Activated gamma-delta T cell treated with Interleukin-2 at 50 U/mL for 16 hours (primary cell): Measurements from ENCODE around the gene GOLGA3.

Source experiments
- DNase-seq: peaks from one replicate; pipeline ENCODE4 v3.0.0-alpha.2; 2020

GOLGA3 gene

DNA sequence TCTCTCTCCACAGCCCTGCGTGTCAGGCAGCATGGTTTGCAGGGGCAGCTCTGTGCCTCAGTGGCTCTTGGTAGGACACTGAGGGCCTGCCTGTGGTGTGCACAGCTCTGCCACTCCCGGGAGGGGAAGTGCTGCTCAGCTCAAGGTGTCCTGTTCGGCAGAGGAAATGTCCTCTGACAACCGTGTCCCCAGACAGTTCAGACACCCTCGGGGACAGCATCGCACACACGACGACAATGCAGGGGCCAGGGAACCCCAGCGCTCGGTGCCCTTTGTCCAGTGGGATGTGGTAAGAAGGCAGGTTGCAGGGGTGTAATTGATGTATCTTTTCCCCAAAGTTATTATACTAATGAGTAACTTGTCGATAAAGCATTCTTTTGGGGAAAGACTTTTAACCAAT is 81.3 kb downstream of the GOLGA3 start:
- DNase-seq, result no peak

DNA sequence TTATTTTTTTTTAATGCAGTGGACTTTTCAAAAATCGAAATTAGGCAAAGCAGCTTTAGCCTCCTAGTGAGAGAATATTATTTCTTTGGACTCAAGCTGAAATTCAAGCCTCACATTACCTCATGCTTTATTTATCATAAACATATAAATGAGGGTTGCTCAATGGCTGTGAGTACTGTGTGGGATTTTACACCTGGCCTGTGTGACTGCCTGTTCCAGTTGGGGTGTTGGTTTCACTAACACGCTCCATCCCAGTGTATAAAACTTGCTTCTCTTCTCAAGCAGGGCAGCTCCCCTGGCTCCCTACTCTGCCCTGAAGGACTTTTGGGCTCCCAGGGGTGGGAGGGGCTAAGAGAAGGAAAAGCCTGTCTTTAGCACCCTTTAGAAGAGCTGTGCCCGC is 82.1 kb downstream of the GOLGA3 start:
- DNase-seq, result no peak

DNA sequence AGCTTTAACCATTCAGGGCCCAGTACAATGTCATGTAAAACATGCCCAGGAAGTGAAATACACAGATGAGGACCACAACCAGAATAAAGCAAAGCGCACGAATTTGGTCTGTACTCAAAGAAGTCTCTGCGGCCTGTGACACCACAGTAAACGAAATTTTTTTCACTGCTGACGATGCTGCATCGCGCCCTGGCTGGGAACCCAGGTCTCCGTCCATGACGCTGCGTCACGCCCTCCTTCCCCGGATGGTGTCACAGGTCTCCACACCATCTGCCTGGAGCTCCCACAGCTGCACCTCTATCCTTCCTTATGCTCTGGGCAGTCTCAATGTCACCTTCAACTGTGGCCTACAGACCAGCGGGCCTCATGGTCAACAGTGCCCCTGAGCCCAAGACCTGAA is 84.8 kb downstream of the GOLGA3 start:
- DNase-seq, result no peak

DNA sequence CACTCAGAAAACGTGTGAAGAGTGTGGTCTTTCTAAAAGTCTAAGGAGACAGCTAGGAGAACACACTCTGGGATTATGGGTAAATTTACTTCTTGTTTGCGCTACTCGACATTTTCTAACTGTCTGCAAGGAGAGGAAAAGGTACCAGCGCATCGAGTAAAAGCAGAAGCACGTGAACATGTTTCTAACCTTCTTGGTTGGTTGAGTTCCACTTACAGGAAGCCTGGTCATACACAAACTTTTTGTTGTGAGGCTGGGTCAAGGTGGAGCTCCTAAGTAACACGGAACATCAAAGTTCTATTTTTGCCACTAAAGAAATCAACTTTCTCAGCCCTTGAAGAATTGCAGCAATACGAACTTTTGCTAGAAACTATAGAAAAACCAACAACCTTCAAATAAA is 87.0 kb downstream of the GOLGA3 start:
- no peak for DNase-seq

DNA sequence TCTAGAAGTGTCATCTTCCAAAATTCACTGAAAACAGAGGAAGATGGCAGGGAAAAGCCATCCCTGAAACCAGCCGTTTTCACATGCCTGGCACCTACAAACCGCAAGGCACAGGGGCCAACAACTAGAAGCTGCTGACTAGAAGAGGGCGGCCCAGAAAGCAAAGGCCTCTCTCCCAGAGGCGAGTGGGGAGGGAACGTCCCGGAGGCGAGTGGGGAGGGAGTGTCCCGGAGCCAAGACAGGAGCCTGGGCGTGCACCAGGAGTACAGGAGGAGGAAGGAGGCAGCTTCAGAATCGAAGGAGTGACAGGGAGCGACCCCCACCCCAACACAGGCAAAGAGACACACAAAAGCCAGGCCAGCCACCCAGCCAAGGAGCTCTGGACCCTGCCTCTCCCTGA is 88.0 kb downstream of the GOLGA3 start:
- no peak for DNase-seq

DNA sequence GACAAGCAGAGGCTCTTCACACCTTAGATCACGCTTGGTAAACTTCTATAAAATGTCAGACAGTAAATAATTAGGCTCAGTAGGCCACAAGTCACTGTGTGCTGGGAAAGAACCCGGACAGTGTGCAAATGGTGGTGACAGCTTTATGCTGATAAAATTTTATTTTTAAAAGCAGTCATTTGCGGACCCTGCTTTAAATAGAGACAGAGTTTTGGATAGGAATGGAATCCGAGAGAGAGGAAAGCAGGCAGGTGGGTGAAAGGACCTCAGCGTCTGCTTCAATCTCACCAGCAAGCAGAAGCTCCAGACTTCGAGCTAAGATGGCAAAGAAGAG is 88.4 kb downstream of the GOLGA3 start:
- no peak for DNase-seq

DNA sequence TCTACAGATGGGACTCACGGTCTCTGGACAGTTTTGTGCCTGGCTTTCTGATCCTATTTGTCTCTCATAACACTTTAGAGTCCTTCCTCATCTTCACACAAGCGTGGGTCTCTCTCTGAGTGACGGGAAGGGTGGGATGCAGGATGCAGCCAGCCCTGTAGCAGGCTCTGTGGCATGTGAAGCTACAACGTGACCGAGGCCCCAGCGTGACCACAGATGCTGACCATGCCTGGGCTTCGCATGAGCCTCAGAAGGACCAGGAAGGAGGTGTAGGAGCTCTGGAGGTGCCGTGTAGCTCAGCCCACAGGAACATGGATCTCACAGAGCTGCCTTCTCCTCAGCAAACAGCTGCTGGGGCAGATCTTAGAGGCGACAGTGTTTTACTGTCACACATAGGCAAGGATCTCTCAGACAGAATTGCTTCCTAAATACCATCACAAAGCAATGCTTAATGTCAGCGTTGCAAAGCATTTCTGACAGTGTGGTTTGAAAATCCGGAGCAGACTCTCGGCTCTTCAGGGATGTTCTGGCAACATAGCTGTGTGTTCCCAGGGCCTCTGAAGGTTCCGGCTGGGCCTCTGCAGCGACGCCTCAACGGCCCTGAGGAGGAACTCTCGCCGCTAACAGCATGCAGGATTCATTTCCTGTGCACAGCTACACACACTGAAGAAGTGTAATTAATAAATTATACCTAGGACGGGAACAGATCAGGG is 88.9 kb downstream of the GOLGA3 start:
- no peak for DNase-seq

DNA sequence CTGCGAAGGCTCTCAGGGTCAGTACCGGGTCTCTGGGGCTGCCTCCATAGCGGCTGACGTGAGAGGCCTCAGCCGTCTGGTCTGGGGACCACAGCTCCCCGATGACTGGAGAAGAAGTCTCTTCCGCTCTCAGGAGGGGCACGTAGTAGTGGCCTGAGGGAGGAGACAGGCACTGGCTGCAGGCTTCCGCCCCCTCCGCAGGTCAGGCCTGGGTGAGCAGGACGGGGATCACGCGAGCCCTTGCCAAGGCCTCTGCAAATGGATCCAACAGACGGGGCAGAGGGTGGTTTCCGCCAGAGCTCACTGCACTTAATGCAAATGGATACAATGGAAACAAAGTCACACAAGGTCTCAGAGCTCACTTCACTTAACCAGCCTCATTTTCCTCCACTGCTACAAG is 91.8 kb downstream of the GOLGA3 start:
- no peak for DNase-seq

DNA sequence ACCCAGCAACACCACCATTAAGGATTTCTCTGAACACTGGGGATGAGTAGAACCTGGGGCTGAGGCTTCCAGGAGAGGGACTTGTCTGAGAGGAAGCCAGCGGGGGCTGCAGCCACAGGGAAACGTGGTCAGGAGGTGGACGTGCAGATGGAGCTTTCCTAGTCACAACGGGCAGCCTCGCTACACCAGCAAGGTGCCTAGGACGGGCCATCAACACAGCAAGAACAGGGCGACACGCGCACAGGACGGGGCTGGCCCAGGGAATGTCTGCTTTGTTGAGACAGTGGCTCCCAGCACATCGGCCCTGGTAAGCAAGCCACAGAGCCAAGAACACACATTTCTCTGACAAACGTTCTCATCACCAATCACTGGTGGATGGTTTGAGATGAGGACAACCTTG is 92.3 kb downstream of the GOLGA3 start:
- no peak for DNase-seq

DNA sequence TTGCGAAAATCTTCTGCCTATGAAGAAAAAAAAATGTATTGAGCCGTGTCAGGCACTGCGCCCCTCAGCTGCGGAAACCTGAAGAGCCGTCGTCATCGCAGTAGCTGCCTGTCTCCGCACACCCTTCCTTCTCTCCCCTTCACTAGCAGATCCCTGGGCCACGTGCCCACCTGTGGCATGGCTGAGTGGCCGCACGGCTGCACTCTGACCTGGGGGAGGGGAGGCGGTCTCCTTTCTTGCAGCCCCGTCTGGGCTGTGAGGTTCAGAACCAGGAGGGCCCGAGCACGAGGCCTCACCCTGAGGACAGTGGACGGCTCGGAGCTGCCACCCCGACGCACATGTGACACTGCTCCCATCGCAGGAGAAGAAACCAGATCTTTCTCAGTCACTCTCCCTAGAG is 93.2 kb downstream of the GOLGA3 start:
- no peak for DNase-seq

DNA sequence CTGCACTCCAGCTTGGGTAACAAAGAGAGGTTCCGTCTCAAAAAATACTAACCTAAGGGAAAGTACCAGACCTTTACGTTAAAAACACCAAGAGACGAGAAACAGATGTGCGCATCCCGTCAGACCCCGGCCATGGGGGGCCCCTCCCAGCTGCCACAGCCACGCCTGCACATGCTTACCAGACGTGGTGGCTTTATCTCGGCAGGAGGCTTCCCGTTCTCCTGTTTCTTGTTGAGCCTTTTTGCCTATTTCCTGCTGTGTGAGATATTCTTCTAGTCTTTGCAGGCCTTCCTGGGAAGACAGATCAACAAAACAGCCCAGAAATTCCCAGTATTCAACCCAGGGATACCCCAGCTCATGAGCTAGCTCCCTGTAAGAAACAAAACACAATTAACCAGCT is 94.5 kb downstream of the GOLGA3 start:
- no peak for DNase-seq

DNA sequence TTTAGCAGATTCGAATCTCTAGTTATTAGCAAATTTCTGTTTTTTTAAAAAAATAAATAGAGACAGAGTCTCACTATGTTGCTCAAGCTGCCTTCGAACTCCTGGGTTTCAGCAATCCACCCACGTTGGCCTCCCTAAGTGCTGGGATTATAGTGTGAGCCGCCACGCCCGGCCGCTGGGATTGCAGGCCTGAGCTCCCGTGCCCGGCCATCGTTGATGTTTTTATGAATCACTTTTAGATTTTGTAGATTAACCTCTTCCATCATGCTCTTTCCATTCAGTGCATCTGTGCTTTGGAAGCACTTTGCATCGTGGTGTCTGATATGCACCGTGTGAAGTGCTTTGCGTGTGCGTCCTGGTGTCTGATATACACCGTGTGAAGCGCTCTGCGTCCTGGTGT is 97.1 kb downstream of the GOLGA3 start:
- no peak for DNase-seq

DNA sequence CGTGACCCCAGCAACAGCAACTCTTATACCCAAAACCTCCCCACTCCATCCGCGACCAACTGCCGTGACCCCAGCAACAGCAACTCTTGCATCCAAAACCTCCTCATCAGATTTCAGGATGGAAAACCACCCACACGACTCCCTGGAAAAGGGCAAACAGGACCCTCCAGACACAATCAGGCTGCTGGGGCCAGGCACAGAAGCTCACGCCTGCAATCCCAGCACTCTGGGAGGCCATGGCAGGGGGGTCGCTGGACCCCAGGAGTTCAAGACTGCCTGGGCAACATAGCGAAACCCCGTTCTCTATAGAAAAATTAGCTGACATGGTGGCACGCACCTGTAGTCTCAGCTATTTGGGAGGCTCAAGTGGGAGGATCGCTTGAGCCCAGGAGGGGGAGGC is 98.3 kb downstream of the GOLGA3 start:
- DNase-seq, result no peak

DNA sequence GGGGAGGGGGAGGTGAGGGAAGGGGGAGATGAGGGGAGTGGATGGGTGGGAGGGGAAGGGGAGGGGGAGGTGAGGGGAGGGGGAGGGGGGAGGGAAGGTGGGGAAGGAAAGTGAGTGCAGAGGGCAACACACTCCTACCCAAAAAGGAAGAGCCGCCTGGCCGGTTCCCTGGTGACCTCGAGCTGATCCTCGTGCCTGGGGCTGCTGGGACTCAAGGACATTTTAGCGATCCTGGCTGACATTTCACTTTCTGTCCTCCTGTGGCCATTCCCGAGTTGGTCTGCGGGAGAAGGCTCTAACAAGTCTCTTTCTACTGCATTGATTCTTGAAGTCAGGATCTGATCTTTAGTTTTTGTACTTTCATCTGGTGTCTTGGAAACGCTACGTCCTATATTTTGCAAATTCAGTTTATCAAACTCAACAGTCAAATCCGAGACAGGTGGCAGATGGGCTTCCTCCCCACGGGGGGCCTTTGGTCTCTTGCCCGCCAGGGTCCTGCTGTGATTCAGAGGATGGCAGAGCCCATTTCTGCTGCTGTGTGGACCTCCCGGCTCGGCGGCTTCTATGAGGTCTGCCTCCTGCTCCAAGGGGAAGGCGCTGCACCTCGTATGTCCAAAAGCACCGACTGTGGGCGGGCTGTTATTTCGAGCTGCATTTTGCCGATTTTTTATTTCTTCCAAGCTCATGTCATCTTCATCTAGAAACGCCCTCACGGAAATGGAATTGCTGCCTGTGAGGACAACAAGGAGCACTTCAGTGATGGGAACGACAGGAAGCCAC is 98.9 kb downstream of the GOLGA3 start:
- DNase-seq, result no peak

DNA sequence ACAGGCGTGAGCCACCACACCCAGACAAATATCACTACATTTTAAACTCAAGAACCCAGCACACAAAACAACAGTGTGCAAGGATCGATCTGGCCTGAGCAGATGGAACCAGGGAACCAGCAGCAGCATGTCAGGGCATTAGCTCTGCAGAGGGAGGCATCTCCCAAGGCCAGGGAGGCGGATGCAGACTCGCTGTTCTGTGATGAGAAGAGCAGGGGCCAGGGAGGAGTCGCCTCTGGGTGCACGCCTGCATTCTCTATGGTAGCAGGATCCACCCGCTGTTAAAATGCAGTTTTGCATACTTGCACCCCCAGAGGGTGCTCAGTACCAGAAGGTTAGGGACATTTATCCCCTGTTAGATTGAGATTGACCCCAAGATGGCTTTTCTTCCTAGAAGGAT is 100.2 kb downstream of the GOLGA3 start:
- no peak for DNase-seq

DNA sequence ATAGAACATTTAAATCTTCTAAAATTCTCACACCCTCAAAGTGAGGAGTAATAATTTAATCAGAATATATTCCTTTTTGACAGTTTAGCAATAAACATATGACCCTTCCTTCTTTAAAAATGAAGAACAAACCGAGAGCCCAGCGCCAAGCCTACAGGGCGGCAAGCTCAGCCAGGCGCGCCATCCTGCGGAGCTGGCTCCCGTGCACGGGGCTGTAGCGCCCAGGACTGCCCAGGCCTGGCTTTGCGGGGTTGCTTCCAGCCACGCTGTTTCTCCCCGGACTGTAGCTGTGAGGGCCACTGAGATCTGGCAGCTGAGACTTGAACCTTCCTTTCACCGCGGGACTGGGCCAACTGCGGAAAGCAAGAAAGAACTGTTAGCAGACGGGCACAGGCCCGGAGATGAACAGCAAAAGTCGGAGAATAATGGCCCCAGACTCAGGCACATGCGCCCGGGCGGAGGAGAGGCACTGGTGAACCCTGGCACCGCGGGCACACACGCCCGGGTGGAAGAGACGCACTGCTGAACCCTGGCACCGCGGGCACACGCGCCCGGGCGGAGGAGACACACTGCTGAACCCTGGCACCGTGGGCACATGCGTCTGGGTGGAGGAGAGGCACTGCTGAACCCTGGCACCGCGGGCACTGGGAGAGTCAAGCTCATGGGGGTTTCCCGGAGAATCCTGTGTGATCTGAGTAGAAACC is 101.4 kb downstream of the GOLGA3 start:
- no peak for DNase-seq

DNA sequence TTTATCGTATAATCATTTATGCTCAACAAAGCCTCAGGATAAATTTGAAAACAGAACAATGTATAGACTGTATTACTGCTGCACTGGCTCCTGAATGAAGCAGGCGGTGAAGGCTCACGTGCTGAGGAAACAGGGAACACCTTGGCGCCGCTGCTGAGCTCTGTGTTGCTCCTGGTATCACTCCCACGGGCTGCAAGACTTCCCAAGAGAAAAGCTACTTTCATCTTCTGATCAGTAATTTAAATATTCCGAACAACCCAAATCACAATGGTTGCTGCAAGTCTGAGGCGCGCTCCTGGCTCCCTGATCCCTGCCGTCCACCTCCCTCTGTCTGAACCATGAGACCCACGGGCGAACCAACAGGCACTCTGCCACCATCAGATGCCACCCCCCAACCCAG is 102.3 kb downstream of the GOLGA3 start:
- DNase-seq, result no peak

DNA sequence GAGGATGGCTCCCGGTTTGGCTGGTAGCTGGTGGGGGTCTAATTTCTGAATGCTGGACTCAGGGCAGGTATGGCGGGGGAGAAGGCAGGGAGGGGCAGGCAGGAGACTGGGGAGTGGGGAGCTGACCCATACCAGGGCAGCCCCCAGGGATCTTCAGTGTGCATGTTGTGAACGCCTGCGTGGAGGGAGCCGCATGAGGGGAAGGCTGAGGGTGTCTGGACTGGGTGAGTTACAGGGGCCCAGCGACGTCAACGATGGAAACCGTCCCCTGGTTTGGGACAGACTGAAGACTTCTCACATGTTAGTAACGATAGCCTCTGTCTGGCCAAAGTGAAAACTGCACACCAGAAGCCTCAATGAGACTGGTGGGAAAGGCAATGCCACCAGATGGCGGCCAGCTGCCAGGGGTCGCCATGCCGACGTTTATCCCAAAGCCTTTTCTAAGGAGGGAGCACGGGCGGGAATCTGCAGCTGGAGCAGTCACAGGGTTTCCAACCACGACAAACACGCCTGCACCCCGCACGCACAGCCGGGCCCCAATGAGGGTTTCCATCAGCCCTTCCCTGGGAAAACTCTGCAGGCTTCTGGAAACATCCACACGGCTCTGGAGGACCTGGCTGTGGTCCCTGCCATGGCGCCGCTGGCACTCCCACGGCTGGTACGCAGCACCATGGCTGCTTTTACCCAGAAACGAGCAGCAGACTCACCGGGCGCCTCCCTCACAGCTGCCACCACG is 104.0 kb downstream of the GOLGA3 start:
- no peak for DNase-seq

DNA sequence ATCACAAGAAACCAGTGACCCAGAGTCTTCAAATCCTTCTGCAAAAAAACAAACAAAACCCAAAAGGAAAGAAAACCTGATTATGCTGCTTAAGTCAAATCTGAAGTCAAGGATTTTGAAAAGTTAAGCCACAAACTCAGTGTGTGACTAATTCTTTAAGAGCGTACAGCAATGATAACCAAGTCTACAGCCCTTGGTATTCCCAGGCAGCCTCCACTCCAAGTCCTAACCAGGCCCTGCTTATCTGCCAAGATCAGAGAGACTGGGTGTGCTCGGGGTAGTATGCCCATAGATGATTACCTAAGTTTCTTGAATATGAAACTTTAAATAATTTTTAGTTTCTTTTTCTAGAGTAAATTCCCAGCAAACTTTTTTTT is 104.9 kb downstream of the GOLGA3 start:
- DNase-seq, result no peak

DNA sequence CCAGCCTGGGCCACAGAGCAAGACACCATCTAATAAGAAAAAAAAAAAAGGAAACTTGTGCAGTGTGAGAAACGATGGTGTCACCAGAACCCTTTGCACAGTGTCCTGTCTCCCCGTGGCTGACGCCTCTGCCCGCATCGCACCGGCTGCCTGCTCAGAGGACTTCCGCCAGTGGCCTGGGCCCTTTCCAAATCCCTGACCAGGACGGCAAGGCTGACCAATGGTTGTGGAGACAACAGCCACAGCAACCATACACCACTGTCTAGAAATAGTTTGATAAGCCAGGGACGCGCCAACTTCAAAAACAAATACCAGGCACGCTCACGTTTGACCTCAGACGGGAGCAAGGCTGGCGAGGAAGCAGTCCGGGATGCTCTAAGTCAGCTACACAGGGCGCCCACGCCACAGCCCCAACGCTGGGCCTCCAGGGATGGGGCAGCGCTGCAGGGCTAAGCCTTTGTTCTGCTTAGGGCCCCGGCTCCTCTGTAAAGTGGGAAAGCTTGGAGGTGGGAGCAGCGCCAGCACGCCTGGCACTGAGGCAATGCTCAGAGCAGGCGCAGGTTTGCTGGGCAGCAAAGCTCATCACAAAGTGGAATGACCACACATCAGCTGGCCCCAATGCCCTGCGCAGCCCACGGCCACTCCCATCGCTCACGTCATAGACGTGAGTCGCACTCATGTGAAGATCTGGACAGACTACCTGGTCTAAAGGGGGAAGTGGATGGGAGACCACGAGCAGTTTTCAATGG is 105.5 kb downstream of the GOLGA3 start:
- no peak for DNase-seq

DNA sequence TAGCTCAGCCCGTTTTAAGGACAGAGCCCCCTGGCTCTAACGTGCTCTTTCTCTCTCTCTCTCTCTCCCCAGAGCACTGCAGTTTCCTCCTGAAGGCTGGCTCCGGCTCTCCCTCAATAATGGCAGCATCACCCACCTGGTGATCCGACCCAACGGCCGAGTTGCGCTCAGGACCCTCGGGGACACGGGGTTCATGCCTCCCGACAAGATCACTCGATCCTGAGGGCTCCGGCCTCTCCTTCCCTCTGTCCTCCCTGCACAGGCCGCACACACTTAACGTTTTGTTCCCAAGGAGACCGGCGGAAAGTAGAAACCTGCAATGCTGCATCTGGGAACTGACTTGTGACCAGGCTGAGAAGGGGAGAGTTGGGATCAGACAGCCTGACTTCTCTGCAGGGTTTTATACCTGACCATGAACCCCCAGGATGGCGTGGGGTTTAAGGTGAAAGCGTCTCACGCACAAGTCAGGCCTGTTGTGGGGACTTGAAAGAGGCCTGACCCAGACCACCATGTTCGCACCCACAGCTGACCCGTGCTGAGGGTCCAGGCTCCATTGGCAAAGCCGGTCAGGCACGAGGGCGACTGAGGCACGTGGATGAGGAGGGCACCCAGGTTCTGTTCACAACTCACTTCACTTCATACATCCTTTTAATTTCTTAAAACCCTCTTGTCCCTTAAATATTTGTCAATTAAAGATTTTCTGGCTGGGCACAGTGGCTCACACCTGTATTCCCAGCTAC is 107.9 kb downstream of the GOLGA3 start:
- no peak for DNase-seq

DNA sequence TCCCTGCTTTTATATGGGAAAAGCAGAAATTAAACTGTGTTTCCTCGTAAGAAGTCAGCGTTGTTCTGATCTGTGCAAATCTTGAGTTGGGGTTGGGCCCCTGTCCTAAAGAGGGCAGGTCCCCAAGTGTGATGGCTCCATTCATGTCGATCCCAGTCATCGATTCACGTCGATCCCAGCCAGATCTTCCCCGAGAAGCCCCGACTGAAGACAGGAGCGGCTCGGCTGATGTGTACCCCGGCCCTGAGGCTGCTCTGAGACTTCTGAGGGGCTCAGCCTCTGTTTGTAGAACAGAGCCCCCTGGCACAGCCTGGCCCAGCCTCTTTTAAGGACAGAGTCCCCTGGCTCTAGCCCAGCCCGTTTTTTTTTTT is 108.7 kb downstream of the GOLGA3 start:
- DNase-seq, result no peak
